Ascending aorta (tissue), 2 donors: ENCODE measurements around the gene TRIOBP. TPM values are rescaled to one million over a fixed set of nuclear protein-coding genes. Genes with fewer than 3 reads are reported as not detected.

ENCODE experiments used
- DNase-seq, 2 donors: peaks; one replicate each; pipeline ENCODE4 v3.0.0-alpha.2; 2019; ENCODE audit warnings: low spot score in 2 of 2
- H3K27ac ChIP-seq, 2 donors: fragments of 200-600 bp; sonication (generic); one replicate each; pipeline ENCODE4 v1.5.1; 2016 to 2017; ENCODE audit warnings: mild to moderate bottlenecking in 1 of 2
- H3K27me3 ChIP-seq: fragments of 200-600 bp; sonication (generic); one replicate; pipeline ENCODE4 v1.5.1; 2017
- H3K36me3 ChIP-seq, 2 donors: fragments of 200-600 bp; sonication (generic); one replicate each; pipeline ENCODE4 v1.5.1; 2016
- H3K4me1 ChIP-seq, 2 donors: fragments of 200-600 bp; sonication (generic); one replicate each; pipeline ENCODE4 v1.5.1; 2016 to 2017; ENCODE audit warnings: mild to moderate bottlenecking in 1 of 2
- H3K4me3 ChIP-seq, 2 donors: fragments of 200-600 bp; sonication (generic); one replicate each; pipeline ENCODE4 v1.5.1; 2016 to 2017; ENCODE audit warnings: mild to moderate bottlenecking in 1 of 2
- H3K9me3 ChIP-seq, 2 donors: fragments of 200-600 bp; sonication (generic); one replicate each; pipeline ENCODE4 v1.5.1; 2016
- intact Hi-C: fragments of 100-400 bp; cut with DNase I; formaldehyde crosslinking; loops from one replicate; pipeline ENCODE4 v1.15.1; 2023
- total RNA-seq: library from RNA; depleted of rRNA; stranded (reverse); fragments of >200 nt; gene quantifications from one replicate; pipeline ENCODE4 v1.1.0, GENCODE V29; 2016
- TF ChIP-seq, protein P1 (sequence below), 3 experiments: fragments of 200-600 bp in 2 of 3; fragments of 450-650 bp in 1 of 3; sonication (generic) in 2 of 3; IDR thresholded peaks; one replicate each; pipeline ENCODE4 v1.5.1; 2016 to 2019; ENCODE audit warnings: antibody characterized with exemption in 3 of 3, mild to moderate bottlenecking in 1 of 3, moderate library complexity in 1 of 3

Gene TRIOBP
- total RNA-seq, 1 donor from 2014 or later, result 253 TPM

DNA sequence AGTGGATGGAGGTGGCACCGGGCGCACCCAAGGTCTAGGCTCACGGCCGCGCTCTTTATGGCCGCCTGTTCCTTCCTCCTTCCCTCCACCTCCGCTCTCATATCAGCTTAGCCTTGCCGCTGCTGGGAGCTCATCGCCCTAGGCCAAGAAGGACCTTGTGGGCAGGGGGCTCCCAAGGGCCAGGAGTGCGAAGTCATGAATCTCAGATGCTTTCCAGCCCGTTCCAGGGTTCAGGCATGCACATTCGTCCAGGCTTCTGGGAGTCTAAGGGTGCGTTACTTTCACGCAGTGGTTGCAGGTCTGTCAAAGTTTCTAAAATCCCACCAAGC, 122.2 kb downstream of the TRIOBP start:
- no peaks in the 10 kb centered on the region for H3K36me3 ChIP-seq
- peak overlapping the region; percentile 56 to 62 for H3K4me3 ChIP-seq
- no peaks in the 10 kb centered on the region for H3K27me3 ChIP-seq
- intact Hi-C loops, result no loop called here
- TF ChIP-seq, protein P1, sequence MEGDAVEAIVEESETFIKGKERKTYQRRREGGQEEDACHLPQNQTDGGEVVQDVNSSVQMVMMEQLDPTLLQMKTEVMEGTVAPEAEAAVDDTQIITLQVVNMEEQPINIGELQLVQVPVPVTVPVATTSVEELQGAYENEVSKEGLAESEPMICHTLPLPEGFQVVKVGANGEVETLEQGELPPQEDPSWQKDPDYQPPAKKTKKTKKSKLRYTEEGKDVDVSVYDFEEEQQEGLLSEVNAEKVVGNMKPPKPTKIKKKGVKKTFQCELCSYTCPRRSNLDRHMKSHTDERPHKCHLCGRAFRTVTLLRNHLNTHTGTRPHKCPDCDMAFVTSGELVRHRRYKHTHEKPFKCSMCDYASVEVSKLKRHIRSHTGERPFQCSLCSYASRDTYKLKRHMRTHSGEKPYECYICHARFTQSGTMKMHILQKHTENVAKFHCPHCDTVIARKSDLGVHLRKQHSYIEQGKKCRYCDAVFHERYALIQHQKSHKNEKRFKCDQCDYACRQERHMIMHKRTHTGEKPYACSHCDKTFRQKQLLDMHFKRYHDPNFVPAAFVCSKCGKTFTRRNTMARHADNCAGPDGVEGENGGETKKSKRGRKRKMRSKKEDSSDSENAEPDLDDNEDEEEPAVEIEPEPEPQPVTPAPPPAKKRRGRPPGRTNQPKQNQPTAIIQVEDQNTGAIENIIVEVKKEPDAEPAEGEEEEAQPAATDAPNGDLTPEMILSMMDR (IDR thresholded peaks at IDR 0.05), result no peak
- no peak overlapping the region for H3K27ac ChIP-seq
- no peak for DNase-seq
- peaks cover 8 to 15% of the 10 kb centered on the region in 2 donors for H3K4me1 ChIP-seq
- H3K9me3 ChIP-seq, result no peaks in the 10 kb centered on the region

DNA sequence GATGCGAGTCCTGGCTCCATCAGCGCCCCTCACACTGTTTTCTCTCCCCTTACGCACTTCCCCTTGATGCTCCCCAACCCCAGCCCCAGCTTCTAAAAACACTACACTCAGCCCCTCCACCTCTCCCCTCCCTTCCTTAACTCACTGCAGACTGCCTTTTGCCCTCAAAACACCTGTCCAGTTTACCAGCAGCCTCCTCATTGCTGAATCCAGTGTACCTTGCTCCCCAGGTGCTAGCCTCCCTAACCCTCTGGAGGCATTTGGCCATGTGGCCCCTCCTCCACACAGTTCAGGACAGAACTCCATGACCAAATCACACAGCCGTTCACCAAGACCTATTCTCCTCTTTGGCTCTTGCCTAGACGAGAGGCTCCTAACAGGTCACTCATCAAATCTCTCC, 123.5 kb downstream of the TRIOBP start:
- intact Hi-C loops, result no loop called here
- Histone ChIP-seq H3K36me3 (no peaks in the 10 kb centered on the region), H3K4me1 (peaks cover 11 to 15% of the 10 kb centered on the region in 2 donors), H3K27ac (no peak overlapping the region), H3K27me3 (no peaks in the 10 kb centered on the region), H3K9me3 (no peaks in the 10 kb centered on the region), H3K4me3 (no peak overlapping the region)
- TF ChIP-seq, protein P1 (IDR thresholded peaks at IDR 0.05), result no peak
- DNase-seq, result no peak

DNA sequence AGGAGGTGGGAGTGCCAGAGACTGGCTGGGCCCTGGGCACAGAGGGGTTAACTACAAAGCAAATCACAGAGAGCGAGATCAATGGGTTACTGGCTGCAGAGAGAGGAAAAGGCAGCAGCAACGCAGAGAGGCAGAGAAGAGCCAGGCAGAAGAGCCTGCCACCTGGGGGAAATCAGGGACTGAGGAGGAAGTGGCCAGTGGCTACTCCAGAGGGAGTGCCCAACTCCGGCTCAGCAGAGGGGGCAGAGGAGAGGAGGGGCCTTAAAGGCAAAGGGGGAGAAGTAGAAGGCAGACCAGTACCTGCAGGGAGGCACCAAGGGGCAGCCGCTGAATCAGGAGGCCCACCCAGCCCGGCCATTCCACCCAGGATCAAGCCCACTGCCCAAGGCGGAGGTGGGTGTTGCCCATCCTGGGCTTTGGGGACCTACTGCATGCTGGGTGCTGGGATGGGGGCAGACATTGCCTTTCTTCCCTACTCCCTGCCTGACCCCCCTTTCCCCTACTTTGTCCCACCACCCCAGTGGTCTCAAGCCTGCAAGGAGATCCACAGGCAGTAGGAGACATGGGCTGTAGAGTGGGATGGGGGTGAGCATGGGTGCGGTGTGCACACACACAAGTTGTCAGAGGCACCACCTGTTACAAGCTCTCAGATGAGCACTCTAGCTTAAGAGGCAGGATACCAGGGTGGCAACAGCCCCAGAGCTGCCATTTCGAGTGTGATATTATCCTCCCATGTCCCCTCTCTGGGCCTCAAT, 125.4 kb downstream of the TRIOBP start:
- TF ChIP-seq, protein P1 (IDR thresholded peaks at IDR 0.05), result no peak
- intact Hi-C loops, result no loop called here
- no peak overlapping the region for H3K27ac ChIP-seq
- H3K4me3 ChIP-seq, result no peak overlapping the region
- H3K27me3 ChIP-seq, result no peaks in the 10 kb centered on the region
- no peaks in the 10 kb centered on the region for H3K9me3 ChIP-seq
- H3K36me3 ChIP-seq, result no peaks in the 10 kb centered on the region
- H3K4me1 ChIP-seq, result peaks cover 11 to 17% of the 10 kb centered on the region in 2 donors
- DNase-seq, result no peak

DNA sequence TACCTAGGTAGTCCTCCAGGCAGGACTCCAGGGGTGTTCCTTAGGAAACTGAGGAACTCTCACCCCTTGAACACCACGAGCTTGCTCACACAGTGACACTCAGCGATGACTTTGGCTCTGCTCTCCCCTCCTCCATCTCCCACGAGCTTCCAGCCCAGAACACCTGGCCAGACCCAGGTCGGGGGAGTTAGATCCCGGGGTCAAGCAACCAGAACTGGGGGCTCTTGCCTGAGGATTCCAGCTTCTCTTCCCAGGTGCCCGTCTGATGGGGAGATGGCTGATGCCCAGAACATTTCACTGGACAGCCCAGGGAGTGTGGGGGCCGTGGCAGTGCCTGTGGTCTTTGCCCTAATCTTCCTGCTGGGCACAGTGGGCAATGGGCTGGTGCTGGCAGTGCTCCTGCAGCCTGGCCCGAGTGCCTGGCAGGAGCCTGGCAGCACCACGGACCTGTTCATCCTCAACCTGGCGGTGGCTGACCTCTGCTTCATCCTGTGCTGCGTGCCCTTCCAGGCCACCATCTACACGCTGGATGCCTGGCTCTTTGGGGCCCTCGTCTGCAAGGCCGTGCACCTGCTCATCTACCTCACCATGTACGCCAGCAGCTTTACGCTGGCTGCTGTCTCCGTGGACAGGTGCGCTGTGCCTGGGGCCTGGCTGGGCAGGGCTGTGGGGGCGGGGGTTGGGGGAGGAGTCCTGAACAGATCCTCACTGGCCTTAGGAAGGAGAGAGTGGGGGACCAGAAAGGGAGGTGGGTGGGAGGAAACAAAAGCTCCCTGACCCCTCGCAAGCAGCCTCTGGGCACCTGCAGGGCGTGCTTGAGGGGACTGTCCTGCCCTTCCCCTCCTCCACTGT, 126.5 kb downstream of the TRIOBP start, which contains the start of gene GALR3:
Gene GALR3, plus strand, starts transcription at position 249 of the 852 bp plus-strand sequence. Its CDS starts 25 bp downstream, at position 274.
- no peak for DNase-seq
- intact Hi-C loops, result no loop called here
- H3K36me3 ChIP-seq, result no peaks in the 10 kb centered on the region
- no peaks in the 10 kb centered on the region for H3K9me3 ChIP-seq
- TF ChIP-seq, protein P1 (IDR thresholded peaks at IDR 0.05), result no peak
- H3K4me3 ChIP-seq, result no peak within 1 kb of the TSS
- H3K27me3 ChIP-seq, result no peaks in the 10 kb centered on the region
- H3K4me1 ChIP-seq, result peaks cover 5 to 12% of the 10 kb centered on the region in 2 donors
- no peak within 1 kb of the TSS for H3K27ac ChIP-seq

DNA sequence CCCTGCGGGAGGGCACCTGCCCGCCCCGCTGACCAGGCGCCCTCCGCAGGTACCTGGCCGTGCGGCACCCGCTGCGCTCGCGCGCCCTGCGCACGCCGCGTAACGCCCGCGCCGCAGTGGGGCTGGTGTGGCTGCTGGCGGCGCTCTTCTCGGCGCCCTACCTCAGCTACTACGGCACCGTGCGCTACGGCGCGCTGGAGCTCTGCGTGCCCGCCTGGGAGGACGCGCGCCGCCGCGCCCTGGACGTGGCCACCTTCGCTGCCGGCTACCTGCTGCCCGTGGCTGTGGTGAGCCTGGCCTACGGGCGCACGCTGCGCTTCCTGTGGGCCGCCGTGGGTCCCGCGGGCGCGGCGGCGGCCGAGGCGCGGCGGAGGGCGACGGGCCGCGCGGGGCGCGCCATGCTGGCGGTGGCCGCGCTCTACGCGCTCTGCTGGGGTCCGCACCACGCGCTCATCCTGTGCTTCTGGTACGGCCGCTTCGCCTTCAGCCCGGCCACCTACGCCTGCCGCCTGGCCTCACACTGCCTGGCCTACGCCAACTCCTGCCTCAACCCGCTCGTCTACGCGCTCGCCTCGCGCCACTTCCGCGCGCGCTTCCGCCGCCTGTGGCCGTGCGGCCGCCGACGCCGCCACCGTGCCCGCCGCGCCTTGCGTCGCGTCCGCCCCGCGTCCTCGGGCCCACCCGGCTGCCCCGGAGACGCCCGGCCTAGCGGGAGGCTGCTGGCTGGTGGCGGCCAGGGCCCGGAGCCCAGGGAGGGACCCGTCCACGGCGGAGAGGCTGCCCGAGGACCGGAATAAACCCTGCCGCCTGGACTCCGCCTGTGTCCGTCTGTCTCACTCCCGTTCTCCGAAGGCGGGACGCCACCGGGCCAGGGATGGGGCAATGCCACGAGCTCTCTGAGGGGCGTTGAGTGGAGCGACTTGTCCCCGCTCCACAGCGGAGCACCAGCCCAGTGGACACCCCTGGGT, 128.1 kb downstream of the TRIOBP start:
- H3K9me3 ChIP-seq, result no peaks in the 10 kb centered on the region
- no peak for DNase-seq
- peaks cover 3 to 4% of the 10 kb centered on the region in 2 donors for H3K4me1 ChIP-seq
- H3K4me3 ChIP-seq, result peak overlapping the region; percentile 40 to 56
- peaks cover 0 to 11% of the 10 kb centered on the region in 2 donors for H3K36me3 ChIP-seq
- no peak overlapping the region for H3K27ac ChIP-seq
- TF ChIP-seq, protein P1 (IDR thresholded peaks at IDR 0.05), result no peak
- intact Hi-C loops, result no loop called here
- H3K27me3 ChIP-seq, result no peaks in the 10 kb centered on the region
